ENCODE results near the gene OR5AL1.
"Not testable (repeated sequence)": the region's sequence is repeated elsewhere in the genome, so short reads cannot be mapped to it uniquely, and the experiment has no call there.

OR5AL1 gene

GRCh38 chr11:56412396-56412795 lies at the start of gene OR5AL1:
TSS of gene OR5AL1 (plus strand) at chr11:56412696.
- no peak within 1 kb of the TSS for H3K27ac ChIP-seq
- TF ChIP-seq CTCF (IDR thresholded peaks at IDR 0.05) (no peak), ZFX (IDR thresholded peaks at IDR 0.05; ENCODE audit: borderline replicate concordance) (no peak)

- TF ChIP-seq ZFX (IDR thresholded peaks at IDR 0.05; ENCODE audit: borderline replicate concordance): no peak
- no peak for TF ChIP-seq CTCF (IDR thresholded peaks at IDR 0.05)
- no peak within 1 kb of the TSS for H3K27ac ChIP-seq
Measured at GRCh38 chr11:56375324-56375723, 37.2 kb upstream of the OR5AL1 start, which contains the start of gene OR8U1. TSS of gene OR8U1 (plus strand) at chr11:56375624. CDS start at chr11:56375624, 0 bp downstream.

GRCh38 chr11:56380120-56380519 lies 32.4 kb upstream of the OR5AL1 start:
- TF ChIP-seq CTCF (IDR thresholded peaks at IDR 0.05): no peak
- TF ChIP-seq ZFX (IDR thresholded peaks at IDR 0.05; ENCODE audit: borderline replicate concordance): no peak
- H3K27ac ChIP-seq: no peak overlapping the region

GRCh38 chr11:56394381-56394780 lies 18.1 kb upstream of the OR5AL1 start:
- TF ChIP-seq CTCF (IDR thresholded peaks at IDR 0.05): no peak
- no peak for TF ChIP-seq ZFX (IDR thresholded peaks at IDR 0.05; ENCODE audit: borderline replicate concordance)

GRCh38 chr11:56396047-56396446 lies 16.4 kb upstream of the OR5AL1 start:
- no peak for TF ChIP-seq ZFX (IDR thresholded peaks at IDR 0.05; ENCODE audit: borderline replicate concordance)
- peak; percentile 63 for TF ChIP-seq CTCF (IDR thresholded peaks at IDR 0.05)
- no peak overlapping the region for H3K27ac ChIP-seq

More at GRCh38 chr11:56394381-56394780, 18.1 kb upstream of the OR5AL1 start:
- H3K27ac ChIP-seq: no peak overlapping the region

GRCh38 chr11:56401858-56402461 lies 10.5 kb upstream of the OR5AL1 start:
- H3K27ac ChIP-seq: not testable (repeated sequence)

- TF ChIP-seq ZFX (IDR thresholded peaks at IDR 0.05; ENCODE audit: borderline replicate concordance): no peak
- no peak for TF ChIP-seq CTCF (IDR thresholded peaks at IDR 0.05)
- H3K27ac ChIP-seq: no peak overlapping the region
Measured at GRCh38 chr11:56404393-56404792, 8.1 kb upstream of the OR5AL1 start.

GRCh38 chr11:56410801-56411200 lies 1.7 kb upstream of the OR5AL1 start:
- TF ChIP-seq CTCF (IDR thresholded peaks at IDR 0.05) (no peak), ZFX (IDR thresholded peaks at IDR 0.05; ENCODE audit: borderline replicate concordance) (no peak)
- no peak overlapping the region for H3K27ac ChIP-seq
